PC-9 (cell line): Measurements from ENCODE around the gene FBN1. TPM values are rescaled to one million over a fixed set of nuclear protein-coding genes. Genes with fewer than 3 reads are reported as not detected.

ENCODE experiments used
- BruUV-seq: library from RNA; stranded (reverse); fragments of 400-500 nt; replicated peaks from 2 replicates; lab custom pipeline; 2021; lab: Mats Ljungman, UMichigan
- CTCF ChIA-PET: fragments of 300-600 bp; sonication (Branson Sonifier 250); formaldehyde crosslinking; loops from one replicate; lab custom pipeline; 2022; ENCODE audit warnings: antibody characterized with exemption; lab: Charles Lee
- POLR2A ChIA-PET: fragments of 300-600 bp; sonication (Branson Sonifier 250); formaldehyde crosslinking; loops from one replicate; lab custom pipeline; 2022; ENCODE audit warnings: antibody characterized with exemption; ENCODE audit not compliant: unreplicated experiment; lab: Charles Lee
- DNase-seq, 2 experiments: peaks; one replicate each; pipeline versions ENCODE4 v3.0.0 to v3.0.0-alpha.2; 2015 to 2022; ENCODE audit warnings: mixed read lengths in 1 of 2
- H2AFZ ChIP-seq: fragments of 200-600 bp; sonication (generic); 2 replicates; pipeline ENCODE4 v1.8.1; 2017; ENCODE audit warnings: antibody characterized with exemption
- H3F3A ChIP-seq: fragments of 200-600 bp; sonication (generic); 2 replicates; pipeline ENCODE4 v1.8.1; 2017; ENCODE audit warnings: antibody characterized with exemption, mild to moderate bottlenecking, low read depth; ENCODE audit not compliant: insufficient read depth
- H3K27ac ChIP-seq: fragments of 200-600 bp; sonication (generic); 2 replicates; pipeline ENCODE4 v1.6.1; 2016; ENCODE audit warnings: mixed run types
- H3K27me3 ChIP-seq: fragments of 200-600 bp; sonication (generic); 2 replicates; pipeline ENCODE4 v1.6.1; 2016; ENCODE audit warnings: low read depth, mixed run types; ENCODE audit not compliant: insufficient read depth
- H3K36me3 ChIP-seq: fragments of 200-600 bp; sonication (generic); 2 replicates; pipeline ENCODE4 v1.6.1; 2016; ENCODE audit warnings: low read depth, mixed run types
- H3K4me1 ChIP-seq: fragments of 200-600 bp; sonication (generic); replicated peaks from 2 replicates; pipeline ENCODE4 v1.6.1; 2016; ENCODE audit warnings: mixed run types; ENCODE audit not compliant: insufficient read depth
- H3K4me2 ChIP-seq: fragments of 200-600 bp; sonication (generic); 2 replicates; pipeline ENCODE4 v1.6.1; 2017; ENCODE audit warnings: mixed run types
- H3K4me3 ChIP-seq: fragments of 200-600 bp; sonication (generic); 2 replicates; pipeline ENCODE4 v1.6.1; 2016; ENCODE audit warnings: mixed run types
- H3K79me2 ChIP-seq: fragments of 200-600 bp; sonication (generic); 2 replicates; pipeline ENCODE4 v1.6.1; 2017; ENCODE audit warnings: low read depth, mixed run types
- H3K9me2 ChIP-seq: fragments of 200-600 bp; sonication (generic); 2 replicates; pipeline ENCODE4 v1.8.1; 2017; ENCODE audit warnings: mild to moderate bottlenecking; ENCODE audit not compliant: insufficient read depth
- H3K9me3 ChIP-seq: fragments of 200-600 bp; sonication (generic); 2 replicates; pipeline ENCODE4 v1.8.1; 2016; ENCODE audit warnings: low read depth; ENCODE audit not compliant: insufficient read depth
- H4K20me1 ChIP-seq: fragments of 200-600 bp; sonication (generic); 2 replicates; pipeline ENCODE4 v1.8.1; 2017; ENCODE audit not compliant: insufficient read depth
- EZH2 ChIP-seq: fragments of 200-600 bp; sonication (generic); IDR thresholded peaks from 2 replicates; pipeline ENCODE4 v1.8.0; 2017; ENCODE audit warnings: antibody characterized with exemption, low read depth
- intact Hi-C: fragments of 100-400 bp; cut with micrococcal nuclease; formaldehyde crosslinking; loops from one replicate; pipeline ENCODE4 v1.10.0; 2022; ENCODE audit not compliant: unreplicated experiment
- total RNA-seq: library from RNA; stranded (reverse); gene quantifications from 2 replicates; pipeline ENCODE4 v1.2.3, GENCODE V29; 2021
- TF ChIP-seq, protein P1 (sequence below): fragments of 200-600 bp; sonication (generic); conservative IDR thresholded peaks from 2 replicates; pipeline ENCODE4 v1.6.1; 2017; ENCODE audit warnings: mixed run types, antibody characterized with exemption, mild to moderate bottlenecking, moderate library complexity

The FBN1 gene
- total RNA-seq, 1 experiment from 2014 or later: 1.3 TPM

- Histone ChIP-seq H3K4me1 (no peaks in the 10 kb centered on the region), H3K4me2 (no peak overlapping the region), H4K20me1 (no peaks in the 10 kb centered on the region), H3K4me3 (no peak overlapping the region), H3K27me3 (no peaks in the 10 kb centered on the region), H2AFZ (no peak overlapping the region), H3K9me2 (no peaks in the 10 kb centered on the region), H3K79me2 (no peaks in the 10 kb centered on the region), H3F3A (no peaks in the 10 kb centered on the region), H3K27ac (no peak overlapping the region), H3K36me3 (no peaks in the 10 kb centered on the region), H3K9me3 (no peaks in the 10 kb centered on the region)
- ChIA-PET CTCF (no interaction called here), POLR2A (no interaction called here)
- TF ChIP-seq, protein P1, sequence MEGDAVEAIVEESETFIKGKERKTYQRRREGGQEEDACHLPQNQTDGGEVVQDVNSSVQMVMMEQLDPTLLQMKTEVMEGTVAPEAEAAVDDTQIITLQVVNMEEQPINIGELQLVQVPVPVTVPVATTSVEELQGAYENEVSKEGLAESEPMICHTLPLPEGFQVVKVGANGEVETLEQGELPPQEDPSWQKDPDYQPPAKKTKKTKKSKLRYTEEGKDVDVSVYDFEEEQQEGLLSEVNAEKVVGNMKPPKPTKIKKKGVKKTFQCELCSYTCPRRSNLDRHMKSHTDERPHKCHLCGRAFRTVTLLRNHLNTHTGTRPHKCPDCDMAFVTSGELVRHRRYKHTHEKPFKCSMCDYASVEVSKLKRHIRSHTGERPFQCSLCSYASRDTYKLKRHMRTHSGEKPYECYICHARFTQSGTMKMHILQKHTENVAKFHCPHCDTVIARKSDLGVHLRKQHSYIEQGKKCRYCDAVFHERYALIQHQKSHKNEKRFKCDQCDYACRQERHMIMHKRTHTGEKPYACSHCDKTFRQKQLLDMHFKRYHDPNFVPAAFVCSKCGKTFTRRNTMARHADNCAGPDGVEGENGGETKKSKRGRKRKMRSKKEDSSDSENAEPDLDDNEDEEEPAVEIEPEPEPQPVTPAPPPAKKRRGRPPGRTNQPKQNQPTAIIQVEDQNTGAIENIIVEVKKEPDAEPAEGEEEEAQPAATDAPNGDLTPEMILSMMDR: no peak
- TF ChIP-seq EZH2: no peak
- DNase-seq: no peak
- intact Hi-C loops: no loop called here
- no TSS peak for BruUV-seq
Measured at GRCh38 chr15:48538941-48539340, 106.6 kb downstream of the FBN1 start.

DNA sequence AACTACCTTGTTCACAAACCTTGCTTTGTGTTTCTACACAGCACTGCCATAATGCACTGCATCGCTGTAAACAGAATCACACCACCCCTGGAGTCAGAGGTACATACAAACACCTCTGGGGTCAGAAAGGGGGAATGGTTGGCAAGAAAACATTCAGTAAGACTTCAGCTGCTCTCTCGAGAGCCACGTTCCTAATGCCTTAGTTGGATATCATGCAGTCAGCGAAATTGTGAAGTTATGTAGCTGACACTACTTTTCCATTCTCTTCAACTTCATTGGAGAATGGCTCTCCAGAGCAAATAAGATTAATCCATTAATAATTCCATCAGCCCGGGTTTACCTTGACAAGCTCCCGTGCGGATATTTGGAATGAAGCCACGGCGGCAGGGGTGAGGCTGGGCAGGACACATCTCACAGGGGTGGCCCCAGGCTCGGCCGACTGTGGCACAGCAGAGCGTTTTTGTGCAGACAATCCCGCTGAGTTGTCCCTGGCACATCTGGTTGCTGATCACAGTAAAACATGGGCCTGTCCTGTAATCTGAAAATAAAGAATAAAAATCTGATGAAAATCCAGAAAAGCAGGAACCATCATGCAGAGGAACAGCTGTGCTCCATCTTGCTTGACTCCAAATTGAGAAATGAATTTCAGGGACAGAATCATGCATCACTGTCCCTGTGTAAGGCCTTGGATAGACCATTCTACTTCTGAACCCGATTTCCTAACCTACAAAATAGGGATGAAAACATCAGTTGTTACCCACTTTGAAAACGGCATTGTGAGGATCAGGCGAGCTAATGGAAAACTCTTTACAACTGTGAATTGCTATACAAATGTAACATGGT lies 108.0 kb downstream of the FBN1 start:
- Histone ChIP-seq H2AFZ (no peak overlapping the region), H3K4me1 (no peaks in the 10 kb centered on the region), H3K27me3 (no peaks in the 10 kb centered on the region), H3K79me2 (no peaks in the 10 kb centered on the region), H3K4me2 (no peak overlapping the region), H3K9me3 (no peaks in the 10 kb centered on the region), H3K36me3 (no peaks in the 10 kb centered on the region), H3K27ac (no peak overlapping the region), H4K20me1 (no peaks in the 10 kb centered on the region), H3F3A (no peaks in the 10 kb centered on the region), H3K4me3 (no peak overlapping the region), H3K9me2 (no peaks in the 10 kb centered on the region)
- POLR2A ChIA-PET: interaction anchor here (0.6 kb wide), 1 partner anchor 1441 kb away, joined by 4 read pairs; no protein-coding TSS in a partner anchor
- intact Hi-C loops: no loop called here
- no peak for DNase-seq
- no TSS peak for BruUV-seq
- CTCF ChIA-PET: no interaction called here
- no peak for TF ChIP-seq EZH2
- TF ChIP-seq, protein P1: no peak

DNA sequence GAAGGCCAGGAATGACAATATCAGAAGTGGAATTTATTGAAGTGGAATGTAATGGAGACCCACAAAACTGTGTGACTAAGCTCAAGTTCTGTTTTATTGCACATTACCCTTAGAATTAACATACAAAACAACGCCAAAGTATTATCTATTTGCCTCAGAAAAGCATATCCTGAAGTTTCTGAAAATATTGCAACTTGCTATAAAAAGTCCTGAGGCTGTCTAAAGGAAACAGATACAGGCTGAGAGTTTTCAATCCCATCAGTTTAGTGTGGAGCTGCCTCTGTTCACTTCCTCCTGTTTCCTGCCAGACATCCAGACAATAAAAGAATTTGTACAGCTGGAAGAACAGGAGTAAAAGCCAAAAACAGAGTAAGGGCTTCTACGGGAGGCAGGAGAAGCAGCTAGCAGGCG lies 108.8 kb downstream of the FBN1 start:
- intact Hi-C loops: no loop called here
- H3K27ac ChIP-seq: no peak overlapping the region
- no peaks in the 10 kb centered on the region for H3K36me3 ChIP-seq
- no TSS peak for BruUV-seq
- H4K20me1 ChIP-seq: no peaks in the 10 kb centered on the region
- no peaks in the 10 kb centered on the region for H3K79me2 ChIP-seq
- DNase-seq: no peak
- no peak for TF ChIP-seq EZH2
- TF ChIP-seq, protein P1: no peak
- no peaks in the 10 kb centered on the region for H3F3A ChIP-seq
- no peaks in the 10 kb centered on the region for H3K9me3 ChIP-seq
- no peaks in the 10 kb centered on the region for H3K9me2 ChIP-seq
- no peak overlapping the region for H3K4me3 ChIP-seq
- no peaks in the 10 kb centered on the region for H3K27me3 ChIP-seq
- H3K4me2 ChIP-seq: no peak overlapping the region
- ChIA-PET POLR2A (no interaction called here), CTCF (no interaction called here)
- H2AFZ ChIP-seq: no peak overlapping the region
- H3K4me1 ChIP-seq: no peaks in the 10 kb centered on the region
